Left hindlimb (tissue), 1 donor: ENCODE results near the gene KRTAP9-2.
"Not testable (repeated sequence)": the region's sequence is repeated elsewhere in the genome, so short reads cannot be mapped to it uniquely, and the experiment has no call there.

Experiments used
- DNase-seq: peaks from one replicate; pipeline ENCODE4 v3.0.0-alpha.2; 2018

Gene KRTAP9-2

GRCh38 chr17:41237949-41238437, 11.5 kb downstream of the KRTAP9-2 start, which contains the start of gene KRTAP9-8:
Gene KRTAP9-8 (plus strand): TSS chr17:41237999. CDS start chr17:41238052, 53 bp downstream.
- DNase-seq = not testable (repeated sequence)

- not testable (repeated sequence) for DNase-seq
These were observed 20.7 kb downstream of the KRTAP9-2 start for GRCh38 chr17:41246995-41247787.

GRCh38 chr17:41249637-41250240, 23.3 kb downstream of the KRTAP9-2 start, which contains the start of gene KRTAP9-4:
Gene KRTAP9-4 (plus strand): TSS chr17:41249687. CDS start chr17:41249721, 34 bp downstream.
- DNase-seq = not testable (repeated sequence)

GRCh38 chr17:41251261-41251660, 24.8 kb downstream of the KRTAP9-2 start:
- DNase-seq = no peak

- no peak for DNase-seq
These were observed 28.4 kb downstream of the KRTAP9-2 start for GRCh38 chr17:41254861-41255260.

GRCh38 chr17:41255381-41256290, 29.2 kb downstream of the KRTAP9-2 start, which contains the start of gene KRTAP9-9:
Gene KRTAP9-9 (plus strand): TSS chr17:41255384.
- not testable (repeated sequence) for DNase-seq

GRCh38 chr17:41256291-41256685, 29.8 kb downstream of the KRTAP9-2 start:
- no peak for DNase-seq

- DNase-seq = no peak
These were observed 32.0 kb downstream of the KRTAP9-2 start for GRCh38 chr17:41258406-41258805.

GRCh38 chr17:41263212-41263611, 36.8 kb downstream of the KRTAP9-2 start:
- DNase-seq = no peak

- no peak for DNase-seq
These were observed 38.2 kb downstream of the KRTAP9-2 start for GRCh38 chr17:41264599-41264998.

- no peak for DNase-seq
These were observed 38.6 kb downstream of the KRTAP9-2 start, which contains the start of gene KRTAP9-6 for GRCh38 chr17:41265078-41265477. Gene KRTAP9-6 (plus strand): TSS chr17:41265378. CDS start chr17:41265378, 0 bp downstream.

- no peak for DNase-seq
These were observed 41.3 kb downstream of the KRTAP9-2 start for GRCh38 chr17:41267711-41268110.

- DNase-seq = not testable (repeated sequence)
These were observed 44.9 kb downstream of the KRTAP9-2 start for GRCh38 chr17:41271323-41271722.

- no peak for DNase-seq
These were observed 45.4 kb downstream of the KRTAP9-2 start for GRCh38 chr17:41271858-41272257.

- not testable (repeated sequence) for DNase-seq
These were observed 49.3 kb downstream of the KRTAP9-2 start, which contains the start of gene KRTAP9-7 for GRCh38 chr17:41275648-41276190. Gene KRTAP9-7 (plus strand): TSS chr17:41275698. CDS start chr17:41275698, 0 bp downstream.
